GM19099 (cell line): ENCODE data around the gene OR56A4.

Source experiments
- POLR2A ChIP-seq: IDR thresholded peaks from 3 replicates; pipeline ENCODE4 v1.6.1; 2011; ENCODE audit warnings: low read depth; ENCODE audit not compliant: insufficient read length; ENCODE audit errors: extremely low read depth

OR56A4 gene

GRCh38 chr11:5989203-5989602, 17.5 kb downstream of the OR56A4 start:
- no peak for TF ChIP-seq POLR2A

- TF ChIP-seq POLR2A: no peak
Observed at GRCh38 chr11:5986885-5987284, 19.9 kb downstream of the OR56A4 start, which contains the start of gene OR52L1. OR52L1 (minus strand) TSS chr11:5986985; CDS start chr11:5986930, 55 bp downstream.

- TF ChIP-seq POLR2A: no peak
Observed at GRCh38 chr11:5983443-5983842, 23.3 kb downstream of the OR56A4 start.

- no peak for TF ChIP-seq POLR2A
Observed at GRCh38 chr11:5973530-5973929, 33.2 kb downstream of the OR56A4 start.

- TF ChIP-seq POLR2A: no peak
Observed at GRCh38 chr11:5968394-5968793, 38.4 kb downstream of the OR56A4 start, which contains the start of gene OR56A5. OR56A5 (minus strand) TSS chr11:5968494; CDS start chr11:5968494, 0 bp downstream.

- TF ChIP-seq POLR2A: no peak
Observed at GRCh38 chr11:5967708-5968107, 39.0 kb downstream of the OR56A4 start.

- TF ChIP-seq POLR2A: no peak
Observed at GRCh38 chr11:5966958-5967357, 39.8 kb downstream of the OR56A4 start.

GRCh38 chr11:5955586-5955985, 51.2 kb downstream of the OR56A4 start:
- TF ChIP-seq POLR2A: no peak
